ENCODE measurements around the gene GLI3.

GLI3 gene

GRCh38 chr7:42175834-42176723 lies 60.9 kb downstream of the GLI3 start:
- DNase-seq (ENCODE audit: low spot score), result no peak

- DNase-seq (ENCODE audit: low spot score), result no peak
These were observed 62.6 kb downstream of the GLI3 start for GRCh38 chr7:42174391-42174912.

DNA sequence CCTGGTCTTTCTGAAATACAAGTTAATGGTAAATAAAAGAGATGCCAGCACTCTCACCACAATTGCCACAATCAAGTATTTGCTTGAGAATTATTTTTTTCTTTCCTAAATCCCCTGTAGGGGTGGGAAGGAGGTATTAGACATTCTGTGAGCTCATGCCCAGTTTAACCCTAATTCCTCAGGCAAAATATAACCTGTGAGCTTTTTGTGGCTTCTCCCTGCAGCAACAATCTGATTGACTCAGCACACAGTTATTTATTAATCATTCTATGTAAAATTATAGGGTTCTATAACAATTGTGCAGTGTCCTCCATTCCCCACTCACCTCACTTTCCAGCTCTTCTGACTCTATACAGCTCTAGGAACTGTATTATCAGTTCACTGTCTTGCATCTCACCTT lies 66.3 kb downstream of the GLI3 start:
- DNase-seq (ENCODE audit: low spot score), result peak; percentile 51

DNA sequence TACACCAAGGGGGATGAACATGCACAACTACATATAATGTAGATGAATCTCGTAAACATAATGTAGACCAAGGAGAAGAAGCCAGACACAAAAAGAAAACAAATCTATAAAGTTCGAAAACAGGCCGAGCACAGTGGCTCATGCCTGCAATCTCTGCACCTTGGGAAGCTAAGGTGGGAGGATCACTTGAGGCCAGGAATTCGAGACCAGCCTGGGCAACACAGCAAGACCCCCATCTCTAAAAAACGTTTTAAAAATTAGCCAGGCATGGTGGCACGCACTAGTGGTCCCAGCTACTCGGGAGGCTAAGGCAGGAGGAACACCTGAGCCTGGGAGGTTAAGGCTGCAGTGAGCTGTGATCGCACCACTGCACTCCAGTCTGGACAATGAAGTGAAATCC lies 68.5 kb downstream of the GLI3 start:
- DNase-seq (ENCODE audit: low spot score), result no peak

DNA sequence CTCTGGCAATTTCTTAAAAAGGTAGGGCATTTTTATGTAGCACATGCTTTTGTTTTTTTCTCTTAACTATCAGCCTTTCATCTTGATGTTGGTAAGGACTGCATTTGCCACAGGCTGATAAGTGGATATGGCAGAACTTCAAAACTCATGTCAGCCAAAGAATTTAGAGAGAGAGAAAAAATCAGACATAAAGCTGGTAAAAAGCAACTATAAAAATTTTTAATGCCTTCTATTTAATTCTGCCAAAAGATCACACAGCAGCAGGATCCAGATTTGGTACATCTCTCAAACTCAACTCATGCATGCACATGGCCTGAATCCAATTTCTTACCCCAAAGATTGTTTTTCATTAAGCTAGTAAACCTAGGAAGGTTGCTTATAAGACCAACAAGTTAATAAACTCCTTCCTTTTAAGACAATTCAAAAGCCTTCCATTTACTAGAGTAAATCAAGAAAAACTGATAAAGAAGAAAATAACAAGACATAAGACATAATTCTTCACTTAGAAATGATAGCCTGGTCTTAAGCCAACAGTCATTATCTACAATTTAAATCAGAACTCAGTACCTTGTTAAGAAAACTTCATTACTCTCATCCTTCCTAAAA lies 69.3 kb downstream of the GLI3 start:
- DNase-seq (ENCODE audit: low spot score), result no peak

GRCh38 chr7:42167206-42167605 lies 69.8 kb downstream of the GLI3 start:
- DNase-seq (ENCODE audit: low spot score), result peak; percentile 38

DNA sequence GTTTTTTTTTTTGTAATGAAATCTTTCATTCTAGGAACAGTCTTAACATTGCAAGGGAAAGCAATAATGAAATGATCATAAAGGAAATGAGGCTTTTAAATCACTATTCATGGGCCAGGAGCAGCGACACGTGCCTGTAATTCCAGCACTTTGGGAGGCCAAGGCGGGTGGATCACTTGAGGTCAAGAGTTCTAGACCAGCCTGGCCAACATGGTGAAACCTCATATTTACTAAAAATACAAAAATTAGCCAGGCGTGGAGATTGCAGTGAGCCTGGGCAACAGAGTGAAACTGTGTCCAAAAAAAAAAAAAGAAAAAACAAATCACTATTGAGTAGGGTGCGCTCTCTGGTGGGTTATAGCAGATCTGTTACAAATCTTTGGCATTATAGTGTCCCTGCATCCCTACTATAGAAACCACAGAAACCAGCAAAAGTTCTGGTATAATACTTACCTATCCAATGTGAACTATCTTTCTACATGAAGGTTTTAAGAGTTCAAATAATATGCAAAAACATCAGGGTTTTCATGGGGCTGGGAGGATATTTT lies 72.1 kb downstream of the GLI3 start:
- DNase-seq (ENCODE audit: low spot score), result no peak

- no peak for DNase-seq (ENCODE audit: low spot score)
These were observed 74.3 kb downstream of the GLI3 start for GRCh38 chr7:42162560-42163325.

DNA sequence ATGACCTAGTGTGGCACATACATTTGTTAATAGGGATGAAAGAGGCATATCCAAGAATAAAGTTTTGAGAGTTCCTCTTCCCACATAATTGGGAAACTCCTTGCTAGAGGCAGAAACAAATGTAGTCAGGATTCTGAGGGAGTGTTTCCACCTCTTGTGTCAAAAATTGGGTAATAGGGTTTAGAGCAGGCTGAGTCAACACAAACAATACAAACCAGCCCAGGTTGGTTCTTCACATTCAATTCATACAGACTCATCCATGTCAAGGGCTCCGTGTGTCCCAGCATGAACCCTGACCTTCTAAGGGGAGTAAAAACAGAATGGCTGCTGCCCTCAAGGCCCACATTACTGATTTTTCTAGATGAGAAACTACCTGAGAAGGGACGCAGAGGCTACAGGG lies 75.3 kb downstream of the GLI3 start:
- DNase-seq (ENCODE audit: low spot score), result no peak

DNA sequence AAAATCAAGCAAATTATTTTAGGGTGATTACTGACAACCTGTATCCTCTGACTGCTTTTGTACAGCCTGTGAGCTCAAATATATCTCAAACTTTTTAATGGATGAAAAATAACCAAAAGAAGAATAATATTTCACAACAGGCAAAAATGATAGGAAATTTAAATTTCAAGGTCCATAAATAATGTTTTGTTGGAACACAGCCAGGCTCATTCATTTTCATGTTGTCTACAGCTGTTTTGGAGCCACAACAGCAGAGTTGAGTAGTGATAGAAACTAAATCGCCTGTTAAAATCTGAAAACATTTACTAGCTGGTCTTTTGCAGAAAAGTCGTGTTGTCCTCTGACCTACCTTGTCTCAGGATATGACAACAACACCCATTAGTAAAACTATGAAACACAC lies 75.9 kb downstream of the GLI3 start:
- DNase-seq (ENCODE audit: low spot score), result no peak

- no peak for DNase-seq (ENCODE audit: low spot score)
These were observed 77.9 kb downstream of the GLI3 start for GRCh38 chr7:42159130-42159529.

- no peak for DNase-seq (ENCODE audit: low spot score)
These were observed 79.9 kb downstream of the GLI3 start for GRCh38 chr7:42156967-42157721.

GRCh38 chr7:42156291-42156865 lies 80.6 kb downstream of the GLI3 start:
- peak; percentile 42 for DNase-seq (ENCODE audit: low spot score)

GRCh38 chr7:42155584-42156290 lies 81.3 kb downstream of the GLI3 start:
- DNase-seq (ENCODE audit: low spot score), result no peak

- no peak for DNase-seq (ENCODE audit: low spot score)
These were observed 82.8 kb downstream of the GLI3 start for GRCh38 chr7:42154173-42154572.

DNA sequence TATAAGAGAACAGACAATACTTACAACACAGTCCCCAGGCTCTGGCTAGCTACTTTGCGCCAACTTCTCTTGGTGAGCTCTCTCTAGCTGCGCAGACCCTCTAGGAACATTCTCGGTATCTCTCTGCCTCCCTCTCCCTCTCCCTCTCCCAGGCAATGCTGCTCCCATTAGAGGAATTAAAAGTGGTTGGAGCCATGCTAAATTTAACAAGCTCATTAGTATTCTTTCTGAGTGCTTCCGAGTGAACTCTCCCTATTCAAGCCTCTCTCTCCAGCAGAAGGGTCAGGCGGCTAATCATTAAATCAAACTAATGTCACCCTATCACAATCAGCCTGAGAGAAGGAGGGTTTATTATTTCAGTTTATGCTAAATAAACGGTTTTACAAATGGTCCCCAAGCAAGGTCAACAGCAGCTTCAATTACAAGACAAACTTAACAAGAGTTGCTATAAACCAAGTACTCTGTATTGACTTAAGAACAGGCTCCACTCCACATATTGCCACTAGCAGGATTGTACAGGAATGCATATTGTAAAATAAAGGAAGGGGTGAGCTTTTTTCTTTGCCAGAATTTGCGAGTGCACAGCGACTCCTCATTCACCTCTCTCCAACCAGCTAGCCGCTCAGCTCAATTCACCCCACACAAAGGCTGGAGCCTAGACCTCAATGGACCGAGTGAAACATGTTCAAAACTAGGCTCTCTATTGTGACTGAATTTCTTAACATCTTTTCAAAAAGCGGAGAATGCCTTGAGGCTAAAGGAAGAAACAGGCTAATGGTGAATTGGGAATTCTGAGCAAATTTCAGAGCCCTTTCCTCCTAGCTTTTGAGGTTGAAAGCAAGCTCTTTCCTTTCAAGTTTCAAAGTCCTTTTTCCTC lies 84.4 kb downstream of the GLI3 start:
- no peak for DNase-seq (ENCODE audit: low spot score)

GRCh38 chr7:42151309-42151708 lies 85.7 kb downstream of the GLI3 start:
- DNase-seq (ENCODE audit: low spot score), result no peak

DNA sequence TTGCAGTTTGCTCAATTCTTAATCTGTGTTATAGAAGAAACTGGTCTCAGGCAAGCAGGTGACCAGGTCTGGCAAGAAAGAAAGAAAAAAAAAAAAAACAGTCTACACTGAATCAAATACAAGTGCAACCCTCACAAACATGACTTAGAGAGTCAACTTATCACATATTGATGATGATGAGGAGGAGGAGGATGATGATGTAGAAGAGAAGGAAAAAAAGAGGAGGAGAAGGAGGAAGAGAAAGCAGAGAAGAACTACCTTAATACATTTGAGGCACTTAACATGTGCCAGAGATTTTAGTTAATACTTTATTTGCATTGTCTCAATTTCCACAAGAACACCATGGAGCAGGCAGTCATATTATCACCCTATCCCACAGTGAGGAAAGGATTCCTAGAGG lies 91.5 kb downstream of the GLI3 start:
- DNase-seq (ENCODE audit: low spot score), result no peak

DNA sequence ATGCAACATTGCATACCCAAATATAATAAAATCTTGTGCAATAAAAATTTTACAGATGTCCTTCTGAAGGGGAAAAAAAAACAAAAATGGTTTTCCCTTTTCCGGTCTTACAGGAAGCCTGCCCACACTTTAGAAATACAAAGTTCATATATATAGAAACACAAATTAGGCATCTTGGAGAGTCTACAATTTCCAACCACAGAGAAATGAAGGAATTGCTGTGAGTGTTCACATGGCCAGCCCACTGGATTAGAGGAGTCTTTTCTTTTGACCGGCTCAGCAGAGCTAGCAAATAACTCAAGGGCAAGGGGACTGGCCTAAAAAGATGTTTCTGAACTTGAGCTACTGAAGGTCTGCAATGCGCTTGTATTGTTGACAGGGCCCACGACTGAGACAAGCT lies 92.4 kb downstream of the GLI3 start:
- DNase-seq (ENCODE audit: low spot score), result no peak

Measured in SW480 (cell line).